Large intestine (tissue), 12 donors: ENCODE data around the gene TGM5. TPM values are rescaled to one million over a fixed set of nuclear protein-coding genes. Genes with fewer than 3 reads are reported as not detected.

Source experiments
- DNase-seq, 2 donors: peaks; one replicate each; pipeline versions ENCODE4 v3.0.0 to v3.0.0-alpha.2; 2013
- H3K27ac ChIP-seq: one replicate; pipeline ENCODE4 v1.5.1; 2013; ENCODE audit warnings: low read length
- H3K27me3 ChIP-seq: 2 replicates; pipeline ENCODE4 v1.6.1; 2013; ENCODE audit warnings: low read length; ENCODE audit not compliant: control insufficient read depth, insufficient read depth
- H3K36me3 ChIP-seq: 2 replicates; pipeline ENCODE4 v1.6.1; 2013; ENCODE audit warnings: low read length; ENCODE audit not compliant: control insufficient read depth, insufficient read depth
- H3K4me1 ChIP-seq: one replicate; pipeline ENCODE4 v1.6.1; 2013; ENCODE audit warnings: low read length; ENCODE audit not compliant: control insufficient read depth, insufficient read depth
- H3K4me3 ChIP-seq: one replicate; pipeline ENCODE4 v1.5.1; 2013; ENCODE audit warnings: low read length
- H3K9me3 ChIP-seq: one replicate; pipeline ENCODE4 v1.6.1; 2013; ENCODE audit warnings: mild to moderate bottlenecking, low read depth, low read length, moderate library complexity; ENCODE audit not compliant: control insufficient read depth
- WGBS: methylation state at CpG from one replicate; pipeline ENCODE4 v1.1.5; 2013; ENCODE audit warnings: low lambda C conversion rate; ENCODE audit not compliant: insufficient coverage; 5-methylcytosine and 5-hydroxymethylcytosine counted together
- long read RNA-seq, 11 donors: transcript quantifications; one replicate each; lab custom pipeline, GENCODE V29; 2026
- polyA plus RNA-seq: library from polyadenylated mRNA; unstranded; fragments of 120-200 nt; gene quantifications from one replicate; pipeline ENCODE4 v1.2.1, GENCODE V29; 2013

Gene TGM5, protein sequence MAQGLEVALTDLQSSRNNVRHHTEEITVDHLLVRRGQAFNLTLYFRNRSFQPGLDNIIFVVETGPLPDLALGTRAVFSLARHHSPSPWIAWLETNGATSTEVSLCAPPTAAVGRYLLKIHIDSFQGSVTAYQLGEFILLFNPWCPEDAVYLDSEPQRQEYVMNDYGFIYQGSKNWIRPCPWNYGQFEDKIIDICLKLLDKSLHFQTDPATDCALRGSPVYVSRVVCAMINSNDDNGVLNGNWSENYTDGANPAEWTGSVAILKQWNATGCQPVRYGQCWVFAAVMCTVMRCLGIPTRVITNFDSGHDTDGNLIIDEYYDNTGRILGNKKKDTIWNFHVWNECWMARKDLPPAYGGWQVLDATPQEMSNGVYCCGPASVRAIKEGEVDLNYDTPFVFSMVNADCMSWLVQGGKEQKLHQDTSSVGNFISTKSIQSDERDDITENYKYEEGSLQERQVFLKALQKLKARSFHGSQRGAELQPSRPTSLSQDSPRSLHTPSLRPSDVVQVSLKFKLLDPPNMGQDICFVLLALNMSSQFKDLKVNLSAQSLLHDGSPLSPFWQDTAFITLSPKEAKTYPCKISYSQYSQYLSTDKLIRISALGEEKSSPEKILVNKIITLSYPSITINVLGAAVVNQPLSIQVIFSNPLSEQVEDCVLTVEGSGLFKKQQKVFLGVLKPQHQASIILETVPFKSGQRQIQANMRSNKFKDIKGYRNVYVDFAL
- polyA plus RNA-seq: 0.03 TPM
- long read RNA-seq, donor 1: 0 reads
- long read RNA-seq, donor 2: 0 reads
- long read RNA-seq, donor 3: 0 reads
- long read RNA-seq, donor 4: 0 reads
- long read RNA-seq, donor 5: 0 reads
- long read RNA-seq, donor 6: 0 reads
- long read RNA-seq, donor 7: 0 reads
- long read RNA-seq, donor 8: 0 reads
- long read RNA-seq, donor 9: 0 reads
- long read RNA-seq, donor 10: 0 reads
- long read RNA-seq, donor 11: 0 reads

DNA sequence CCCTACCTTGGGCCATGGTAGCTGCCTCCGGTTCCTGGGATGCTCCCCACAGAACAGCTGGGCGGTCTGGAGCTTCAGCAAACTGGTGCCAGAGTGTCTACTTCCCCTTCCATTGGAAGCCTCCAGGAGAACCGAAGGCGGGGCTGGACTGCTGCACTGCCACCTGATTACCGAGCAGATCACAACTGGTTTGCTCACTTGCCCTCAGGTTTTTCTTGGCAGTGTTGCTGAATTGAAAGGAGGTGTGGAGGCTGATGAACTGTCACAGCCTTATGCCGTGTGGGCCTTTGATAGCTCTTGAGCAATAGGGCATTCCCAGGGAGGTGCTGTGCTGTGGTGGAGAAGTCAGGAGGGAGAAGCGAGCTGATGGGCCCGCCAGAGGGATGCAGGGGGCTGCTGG lies at the start of gene TGM5:
TSS of gene TGM5 (minus strand) at position 95 of the 400 bp plus-strand sequence. CDS start at position 16, 79 bp downstream.
- H3K9me3 ChIP-seq: no peaks in the 10 kb centered on the region
- peak; percentile 23 to 40 for DNase-seq
- no peaks in the 10 kb centered on the region for H3K4me1 ChIP-seq
- no CpG with 5 or more reads among the region's 8 CpGs for WGBS
- no peak within 1 kb of the TSS for H3K4me3 ChIP-seq
- no peak within 1 kb of the TSS for H3K27ac ChIP-seq
- H3K36me3 ChIP-seq: no peaks in the 10 kb centered on the region
- H3K27me3 ChIP-seq: peaks cover 24% of the 10 kb centered on the region

DNA sequence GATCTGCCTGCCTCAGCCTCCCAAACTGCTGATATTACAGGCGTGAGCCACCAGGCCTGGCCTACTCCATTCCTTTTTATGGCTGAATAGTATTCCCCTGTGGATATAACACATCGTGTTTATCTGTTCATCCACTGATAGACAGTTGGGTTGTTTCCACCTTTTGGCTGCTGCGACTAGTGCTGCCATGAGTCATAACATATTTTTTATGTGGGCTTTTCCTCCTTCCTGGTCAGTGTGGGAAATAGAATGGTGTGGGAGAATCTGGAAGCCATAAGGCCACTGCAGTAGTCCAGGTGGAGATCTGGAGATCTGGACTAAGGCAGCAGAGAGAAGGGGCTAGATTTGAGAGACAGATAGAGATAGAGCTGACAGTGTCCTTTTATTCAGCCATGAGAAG lies 47.4 kb upstream of the TGM5 start:
- no peaks in the 10 kb centered on the region for H3K4me1 ChIP-seq
- H3K36me3 ChIP-seq: no peaks in the 10 kb centered on the region
- H3K27me3 ChIP-seq: peaks cover 22% of the 10 kb centered on the region
- H3K9me3 ChIP-seq: no peaks in the 10 kb centered on the region
- no peak for DNase-seq
- WGBS: no CpG with 5 or more reads among the region's 3 CpGs
- no peak overlapping the region for H3K27ac ChIP-seq
- H3K4me3 ChIP-seq: no peak overlapping the region

DNA sequence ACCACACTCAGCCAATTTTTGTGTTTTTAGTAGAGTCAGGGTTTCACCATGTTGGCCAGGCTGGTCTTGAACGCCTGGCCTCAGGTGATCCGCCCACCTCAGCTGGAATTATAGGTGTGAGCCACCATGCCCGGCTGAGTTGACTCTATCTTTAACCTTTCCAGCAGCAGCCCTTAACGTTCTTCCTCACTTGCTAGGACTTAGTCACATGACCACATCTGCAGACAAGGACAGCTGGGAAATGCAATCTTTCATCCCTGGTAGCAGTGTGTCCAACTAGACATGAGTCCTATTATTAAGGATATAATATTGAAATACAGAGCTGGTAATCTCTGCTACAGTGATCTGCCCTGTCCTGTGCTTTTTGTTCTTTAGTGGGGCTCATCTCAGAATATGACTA lies 45.6 kb upstream of the TGM5 start:
- H3K27ac ChIP-seq: no peak overlapping the region
- no peaks in the 10 kb centered on the region for H3K4me1 ChIP-seq
- H3K9me3 ChIP-seq: no peaks in the 10 kb centered on the region
- DNase-seq: no peak
- peaks cover 26% of the 10 kb centered on the region for H3K27me3 ChIP-seq
- no peak overlapping the region for H3K4me3 ChIP-seq
- no peaks in the 10 kb centered on the region for H3K36me3 ChIP-seq
- WGBS: no CpG with 5 or more reads among the region's 4 CpGs

DNA sequence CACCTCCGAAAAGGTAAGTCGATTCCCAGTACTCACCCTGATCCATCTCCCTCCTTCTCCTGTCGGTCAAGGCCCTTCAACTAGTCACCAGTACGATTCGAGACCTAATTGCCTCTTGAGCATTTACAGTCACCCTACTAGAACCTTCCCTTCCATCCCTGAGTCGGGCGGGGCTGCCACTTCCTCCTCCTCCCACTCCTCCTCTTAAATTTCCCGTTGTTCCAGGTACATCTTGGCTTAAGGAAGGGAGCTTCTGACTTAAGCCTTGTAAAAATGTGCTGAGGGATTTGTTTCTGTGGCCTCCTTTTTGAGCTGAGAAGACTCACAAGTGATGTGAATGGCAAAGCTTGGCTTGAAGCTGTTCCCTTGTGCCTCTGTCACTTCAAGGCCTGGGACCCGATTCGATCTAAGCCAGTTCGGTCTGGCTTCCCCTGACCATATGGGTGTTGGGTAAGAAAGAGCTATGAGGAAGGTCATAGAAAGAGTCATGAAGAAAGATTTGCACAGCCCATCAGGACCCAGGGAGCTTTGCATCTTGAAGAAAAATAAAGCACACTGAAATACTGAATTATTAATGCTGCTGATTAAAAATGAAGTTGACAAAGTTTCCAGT lies 35.6 kb upstream of the TGM5 start, which contains the start of gene TGM7:
TSS of gene TGM7 (minus strand) at position 51 of the 613 bp plus-strand sequence.
- Histone ChIP-seq H3K27ac (no peak within 1 kb of the TSS), H3K9me3 (no peaks in the 10 kb centered on the region), H3K36me3 (no peaks in the 10 kb centered on the region), H3K4me1 (no peaks in the 10 kb centered on the region), H3K4me3 (no peak within 1 kb of the TSS), H3K27me3 (peaks cover 7% of the 10 kb centered on the region)
- no peak for DNase-seq
- WGBS: 60% methylated on average over 1 of the region's 11 CpGs

DNA sequence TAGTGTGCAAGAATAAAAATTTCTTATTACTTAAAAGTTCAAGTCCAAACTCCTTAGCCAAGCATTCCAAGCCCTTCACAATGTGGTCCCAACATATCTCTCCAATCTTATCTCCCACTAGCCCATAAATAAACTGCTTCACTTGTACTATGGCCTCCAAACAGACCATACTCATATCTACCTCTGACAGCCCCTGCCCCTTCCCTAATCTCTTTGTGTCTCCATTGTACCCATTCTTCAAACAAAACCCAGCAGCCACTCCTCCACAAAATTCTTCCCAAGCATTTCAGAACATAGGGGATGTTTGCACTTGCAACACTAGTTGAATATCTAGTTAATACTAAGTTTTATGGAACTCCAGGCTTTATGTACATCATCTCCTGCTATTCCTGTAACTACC lies 33.2 kb upstream of the TGM5 start:
- H3K4me3 ChIP-seq: no peak overlapping the region
- no peak overlapping the region for H3K27ac ChIP-seq
- DNase-seq: no peak
- no peaks in the 10 kb centered on the region for H3K4me1 ChIP-seq
- H3K36me3 ChIP-seq: no peaks in the 10 kb centered on the region
- peaks cover 4% of the 10 kb centered on the region for H3K27me3 ChIP-seq
- no peaks in the 10 kb centered on the region for H3K9me3 ChIP-seq

DNA sequence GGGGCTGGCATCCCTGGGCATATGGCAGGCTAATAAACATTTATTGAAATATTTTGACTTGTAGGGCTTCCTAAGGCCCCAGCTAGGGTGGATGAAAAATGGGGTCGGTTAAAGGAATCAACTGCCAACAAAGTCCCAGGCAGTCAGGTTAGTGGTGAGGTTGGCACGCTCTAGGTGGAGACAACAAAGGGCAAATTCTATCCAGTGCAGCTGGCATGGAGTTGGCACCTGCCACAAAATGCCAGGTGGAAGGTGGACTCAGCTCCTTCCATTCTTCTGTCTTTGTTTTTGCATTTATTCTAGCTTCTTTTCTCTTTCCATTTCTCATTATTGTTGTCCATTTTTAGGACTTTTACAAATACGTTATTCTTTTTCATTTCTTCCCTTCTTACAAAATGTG lies 32.7 kb upstream of the TGM5 start:
- Histone ChIP-seq H3K4me1 (no peaks in the 10 kb centered on the region), H3K27me3 (peaks cover 9% of the 10 kb centered on the region), H3K9me3 (no peaks in the 10 kb centered on the region), H3K4me3 (no peak overlapping the region), H3K27ac (no peak overlapping the region), H3K36me3 (no peaks in the 10 kb centered on the region)
- 100% methylated on average over 1 of the region's 3 CpGs for WGBS
- DNase-seq: no peak

DNA sequence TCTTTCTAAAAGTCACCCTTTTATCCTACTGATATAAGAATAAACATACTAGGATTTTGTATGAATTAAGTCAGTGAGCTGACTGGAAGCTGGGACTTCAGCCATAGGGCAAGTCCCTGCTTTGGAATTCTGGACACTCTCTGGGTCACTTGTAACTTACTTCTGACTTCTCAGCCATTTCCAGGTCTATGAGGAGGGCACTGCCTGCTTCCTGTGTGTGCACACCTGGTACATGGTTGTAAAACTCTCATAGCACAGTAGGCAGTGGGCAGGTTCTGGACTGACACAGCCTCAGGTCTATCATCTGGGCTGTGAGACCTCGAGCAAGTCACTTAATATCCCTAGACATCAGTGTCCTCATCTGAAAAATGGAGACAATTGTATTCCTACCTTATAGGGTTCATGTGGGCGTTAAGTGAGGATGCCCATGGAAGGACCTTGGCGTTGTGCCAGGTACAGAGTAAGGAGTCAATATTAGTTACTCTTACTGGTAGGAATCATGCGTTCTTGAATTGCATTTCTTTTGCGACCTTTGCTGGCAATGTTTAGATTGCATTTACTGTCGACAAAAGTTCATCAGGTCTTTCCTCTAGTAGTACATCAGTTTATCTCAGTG lies 27.5 kb upstream of the TGM5 start:
- no peaks in the 10 kb centered on the region for H3K9me3 ChIP-seq
- peaks cover 30% of the 10 kb centered on the region for H3K27me3 ChIP-seq
- H3K27ac ChIP-seq: no peak overlapping the region
- H3K4me3 ChIP-seq: no peak overlapping the region
- H3K4me1 ChIP-seq: no peaks in the 10 kb centered on the region
- 88% methylated on average over 3 of the region's 6 CpGs for WGBS
- DNase-seq: no peak
- H3K36me3 ChIP-seq: no peaks in the 10 kb centered on the region

DNA sequence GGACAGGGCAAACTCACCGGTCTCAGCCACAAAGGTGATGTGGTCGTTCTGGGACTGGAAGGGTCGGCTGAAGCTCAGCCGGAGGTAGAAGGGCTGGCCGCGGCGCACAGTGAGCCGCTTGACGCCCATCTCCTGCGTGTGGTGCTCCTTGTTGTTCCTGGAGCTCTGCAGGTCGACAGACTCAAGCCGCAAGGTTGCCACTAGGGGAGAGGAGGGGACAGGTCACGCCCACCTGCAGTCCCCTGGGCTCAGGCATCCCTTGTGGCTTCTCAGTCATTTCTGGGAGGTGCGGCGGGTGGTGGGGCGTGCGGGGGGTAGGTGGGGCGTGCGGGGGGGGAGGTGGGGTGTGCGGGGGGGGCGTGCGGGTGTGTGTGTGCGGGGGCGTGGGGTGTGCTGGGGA lies 26.7 kb upstream of the TGM5 start:
- H3K4me1 ChIP-seq: no peaks in the 10 kb centered on the region
- peaks cover 30% of the 10 kb centered on the region for H3K27me3 ChIP-seq

DNA sequence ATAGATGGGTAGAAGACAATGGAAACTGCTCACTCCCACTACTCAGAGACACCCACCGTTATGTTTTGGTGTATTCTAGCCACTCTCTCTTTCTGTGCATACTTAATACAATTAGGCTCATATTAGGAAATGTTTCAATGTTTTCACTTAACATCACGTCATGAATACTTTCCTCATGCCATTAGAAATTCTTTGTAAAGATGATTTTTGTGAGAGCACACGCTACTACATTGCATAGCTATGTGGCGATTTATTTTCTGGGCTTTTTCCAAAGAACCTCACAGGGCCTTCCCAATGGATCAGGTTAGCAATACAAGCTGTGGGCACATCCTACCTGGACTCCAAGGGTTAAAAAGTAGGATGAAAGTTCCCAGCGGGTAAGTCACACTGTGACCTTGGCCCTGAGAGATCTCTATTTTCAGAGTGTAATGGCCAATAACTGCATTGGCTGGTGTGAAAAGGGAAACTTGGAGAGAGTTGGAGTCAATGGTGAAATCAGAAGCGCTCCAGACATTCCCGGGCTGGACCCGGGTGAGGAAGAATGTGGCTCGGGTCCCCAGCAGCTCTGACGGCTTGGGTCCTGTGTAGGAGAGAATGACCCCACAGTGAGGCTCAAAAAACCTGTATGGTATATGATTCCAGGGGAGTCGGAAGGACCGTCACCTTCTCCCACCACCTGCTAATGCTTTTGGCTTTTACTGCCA lies 25.8 kb upstream of the TGM5 start:
- Histone ChIP-seq H3K36me3 (no peaks in the 10 kb centered on the region), H3K4me3 (no peak overlapping the region), H3K4me1 (no peaks in the 10 kb centered on the region), H3K27me3 (peaks cover 30% of the 10 kb centered on the region), H3K9me3 (no peaks in the 10 kb centered on the region), H3K27ac (no peak overlapping the region)
- no peak for DNase-seq
- WGBS: 100% methylated on average over 1 of the region's 12 CpGs

More for the DNA sequence above, 26.7 kb upstream of the TGM5 start:
- Histone ChIP-seq H3K9me3 (no peaks in the 10 kb centered on the region), H3K27ac (no peak overlapping the region), H3K4me3 (no peak overlapping the region), H3K36me3 (no peaks in the 10 kb centered on the region)
- WGBS: no CpG with 5 or more reads among the region's 24 CpGs
- no peak for DNase-seq
